WTC11 (cell line): ENCODE data around the gene UBXN11.

Experiments used
- CREM ChIP-seq: sonication (generic); formaldehyde crosslinking; IDR thresholded peaks from 2 replicates; pipeline ENCODE4 v1.8.1; 2022; ENCODE audit warnings: mild to moderate bottlenecking, missing genetic modification reagents, moderate library complexity
- CTCF ChIP-seq: fragments of 200-600 bp; IDR thresholded peaks from 2 replicates; pipeline ENCODE4 v1.8.0; 2022; ENCODE audit warnings: antibody characterized with exemption
- E2F4 ChIP-seq: sonication (generic); formaldehyde crosslinking; IDR thresholded peaks from 2 replicates; pipeline ENCODE4 v1.8.1; 2022; ENCODE audit warnings: low read depth, mild to moderate bottlenecking, moderate library complexity, missing genetic modification reagents, borderline replicate concordance
- FOXK1 ChIP-seq: sonication (generic); formaldehyde crosslinking; IDR thresholded peaks from 2 replicates; pipeline ENCODE4 v1.8.0; 2022; ENCODE audit warnings: mild to moderate bottlenecking, moderate library complexity, missing genetic modification reagents
- KAT7 ChIP-seq: sonication (generic); formaldehyde crosslinking; IDR thresholded peaks from 2 replicates; pipeline ENCODE4 v1.8.1; 2023; ENCODE audit warnings: missing genetic modification reagents, mild to moderate bottlenecking, borderline replicate concordance
- MLX ChIP-seq: sonication (generic); formaldehyde crosslinking; IDR thresholded peaks from 2 replicates; pipeline ENCODE4 v1.8.1; 2023; ENCODE audit warnings: mild to moderate bottlenecking, missing genetic modification reagents, moderate library complexity
- MXD4 ChIP-seq: fragments of 250-450 bp; sonication (Bioruptor Pico); IDR thresholded peaks from 2 replicates; pipeline ENCODE4 v1.8.0; 2021; ENCODE audit warnings: mild to moderate bottlenecking, moderate library complexity, borderline replicate concordance
- NR2C2 ChIP-seq: sonication (generic); formaldehyde crosslinking; IDR thresholded peaks from 2 replicates; pipeline ENCODE4 v1.8.0; 2022; ENCODE audit warnings: mild to moderate bottlenecking, missing genetic modification reagents
- NR3C1 ChIP-seq: sonication (generic); formaldehyde crosslinking; conservative IDR thresholded peaks from 2 replicates; pipeline ENCODE4 v1.8.1; 2023; ENCODE audit warnings: low read depth, mild to moderate bottlenecking, missing genetic modification reagents
- RELA ChIP-seq: sonication (generic); formaldehyde crosslinking; IDR thresholded peaks from 2 replicates; pipeline ENCODE4 v1.8.1; 2022; ENCODE audit warnings: missing genetic modification reagents, mild to moderate bottlenecking, borderline replicate concordance
- TEAD4 ChIP-seq: sonication (generic); formaldehyde crosslinking; IDR thresholded peaks from 2 replicates; pipeline ENCODE4 v1.8.0; 2022; ENCODE audit warnings: mild to moderate bottlenecking, missing genetic modification reagents
- ZNF121 ChIP-seq: sonication (generic); formaldehyde crosslinking; IDR thresholded peaks from 2 replicates; pipeline ENCODE4 v1.8.0; 2023; ENCODE audit warnings: missing genetic modification reagents
- ZNF396 ChIP-seq: fragments of 250-450 bp; sonication (Bioruptor Pico); IDR thresholded peaks from 2 replicates; pipeline ENCODE4 v1.8.0; 2021; ENCODE audit warnings: mild to moderate bottlenecking, moderate library complexity, borderline replicate concordance
- TF ChIP-seq, protein P1 (sequence below): sonication (generic); formaldehyde crosslinking; IDR thresholded peaks from 2 replicates; pipeline ENCODE4 v1.8.1; 2022; ENCODE audit warnings: low read depth, missing genetic modification reagents, borderline replicate concordance

- TF ChIP-seq MLX (no peak), CREM (CRISPR knock-in tag) (no peak), CTCF (peak; percentile 86), RELA (CRISPR knock-in tag) (no peak), ZNF396 (CRISPR knock-in tag) (no peak), NR3C1 (CRISPR knock-in tag) (no peak), ZNF121 (no peak), MXD4 (CRISPR knock-in tag) (no peak), E2F4 (no peak), NR2C2 (CRISPR knock-in tag) (no peak), FOXK1 (CRISPR knock-in tag) (no peak), TEAD4 (CRISPR knock-in tag) (no peak), KAT7 (CRISPR knock-in tag) (no peak)
- TF ChIP-seq, protein P1, sequence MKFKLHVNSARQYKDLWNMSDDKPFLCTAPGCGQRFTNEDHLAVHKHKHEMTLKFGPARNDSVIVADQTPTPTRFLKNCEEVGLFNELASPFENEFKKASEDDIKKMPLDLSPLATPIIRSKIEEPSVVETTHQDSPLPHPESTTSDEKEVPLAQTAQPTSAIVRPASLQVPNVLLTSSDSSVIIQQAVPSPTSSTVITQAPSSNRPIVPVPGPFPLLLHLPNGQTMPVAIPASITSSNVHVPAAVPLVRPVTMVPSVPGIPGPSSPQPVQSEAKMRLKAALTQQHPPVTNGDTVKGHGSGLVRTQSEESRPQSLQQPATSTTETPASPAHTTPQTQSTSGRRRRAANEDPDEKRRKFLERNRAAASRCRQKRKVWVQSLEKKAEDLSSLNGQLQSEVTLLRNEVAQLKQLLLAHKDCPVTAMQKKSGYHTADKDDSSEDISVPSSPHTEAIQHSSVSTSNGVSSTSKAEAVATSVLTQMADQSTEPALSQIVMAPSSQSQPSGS (CRISPR knock-in tag), result no peak
These were observed 21.7 kb downstream of the UBXN11 start for GRCh38 chr1:26284597-26285347.
